Measurements from ENCODE around the gene BABAM2. TPM values are rescaled to one million over a fixed set of nuclear protein-coding genes. Genes with fewer than 3 reads are reported as not detected.

The BABAM2 gene
- total and polyA plus RNA-seq, 4 donors, result 9.9 to 17.0 (median 13.9) TPM

DNA sequence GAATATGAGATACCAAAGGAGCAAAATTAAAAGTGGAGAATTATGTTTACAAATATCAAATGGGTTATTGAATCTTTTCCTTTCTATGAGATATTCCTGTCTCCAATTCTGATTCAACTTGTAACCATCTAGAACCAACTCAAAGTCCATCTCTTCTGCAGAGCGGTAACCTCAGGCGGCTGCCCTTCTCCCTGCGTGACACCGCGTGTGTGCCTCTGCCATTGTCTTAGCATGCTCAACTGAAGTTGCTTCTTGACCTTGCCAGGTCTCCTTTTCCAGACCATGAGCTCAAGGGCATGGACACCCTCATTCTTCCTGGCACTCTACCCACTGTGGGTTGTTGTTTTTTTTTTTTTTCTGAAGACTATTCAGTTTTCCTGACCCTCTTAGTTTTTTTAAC lies 398.1 kb downstream of the BABAM2 start:
- Histone ChIP-seq H3K4me3 (ENCODE audit: low read depth in 1 of 3, low read length in 3 of 3) (no peak overlapping the region), H3K9ac (ENCODE audit: low read depth in 1 of 2, low read length in 2 of 2) (no peak overlapping the region), H3K9me3 (ENCODE audit: control insufficient read depth in 4 of 4, low read length in 3 of 4) (no peaks in the 10 kb centered on the region), H3K27ac (ENCODE audit: low read depth in 1 of 2, low read length in 2 of 2) (no peak overlapping the region), H3K36me3 (ENCODE audit: control insufficient read depth in 4 of 4, insufficient read depth in 3 of 4, low read depth in 1 of 4, low read length in 3 of 4) (no peaks in the 10 kb centered on the region), H3K4me1 (ENCODE audit: control insufficient read depth in 4 of 4, insufficient read depth in 4 of 4, low read length in 3 of 4) (no peaks in the 10 kb centered on the region), H3K27me3 (ENCODE audit: control insufficient read depth in 4 of 4, insufficient read depth in 4 of 4, low read length in 3 of 4) (no peaks in the 10 kb centered on the region)
- no peak for DNase-seq (ENCODE audit: low spot score)
- WGBS, result 98% methylated on average over 5 of the region's 5 CpGs
- TF ChIP-seq ATF3 (IDR thresholded peaks at IDR 0.05) (no peak), HNF4G (IDR thresholded peaks at IDR 0.05) (no peak), RXRA (IDR thresholded peaks at IDR 0.05) (no peak), GABPA (IDR thresholded peaks at IDR 0.05 in 1 of 2, conservative IDR thresholded peaks at IDR 0.05 in 1 of 2) (no peak), JUND (IDR thresholded peaks at IDR 0.05) (no peak), MAX (IDR thresholded peaks at IDR 0.05) (no peak)

- WGBS, result 91% methylated on average over 9 of the region's 9 CpGs
- no peaks in the 10 kb centered on the region for H3K36me3 ChIP-seq (ENCODE audit: control insufficient read depth in 4 of 4, insufficient read depth in 3 of 4, low read depth in 1 of 4, low read length in 3 of 4)
- H3K27ac ChIP-seq (ENCODE audit: low read depth in 1 of 2, low read length in 2 of 2), result no peak overlapping the region
- H3K9ac ChIP-seq (ENCODE audit: low read depth in 1 of 2, low read length in 2 of 2), result no peak overlapping the region
- no peaks in the 10 kb centered on the region for H3K9me3 ChIP-seq (ENCODE audit: control insufficient read depth in 4 of 4, low read length in 3 of 4)
- no peak overlapping the region for H3K4me3 ChIP-seq (ENCODE audit: low read depth in 1 of 3, low read length in 3 of 3)
- no peaks in the 10 kb centered on the region for H3K4me1 ChIP-seq (ENCODE audit: control insufficient read depth in 4 of 4, insufficient read depth in 4 of 4, low read length in 3 of 4)
- no peak for DNase-seq (ENCODE audit: low spot score)
- no peak for TF ChIP-seq FOXA2 (IDR thresholded peaks at IDR 0.05)
- no peak for TF ChIP-seq HNF4G (IDR thresholded peaks at IDR 0.05)
- TF ChIP-seq HNF4A (conservative IDR thresholded peaks at IDR 0.05), result no peak
- TF ChIP-seq, protein P1, sequence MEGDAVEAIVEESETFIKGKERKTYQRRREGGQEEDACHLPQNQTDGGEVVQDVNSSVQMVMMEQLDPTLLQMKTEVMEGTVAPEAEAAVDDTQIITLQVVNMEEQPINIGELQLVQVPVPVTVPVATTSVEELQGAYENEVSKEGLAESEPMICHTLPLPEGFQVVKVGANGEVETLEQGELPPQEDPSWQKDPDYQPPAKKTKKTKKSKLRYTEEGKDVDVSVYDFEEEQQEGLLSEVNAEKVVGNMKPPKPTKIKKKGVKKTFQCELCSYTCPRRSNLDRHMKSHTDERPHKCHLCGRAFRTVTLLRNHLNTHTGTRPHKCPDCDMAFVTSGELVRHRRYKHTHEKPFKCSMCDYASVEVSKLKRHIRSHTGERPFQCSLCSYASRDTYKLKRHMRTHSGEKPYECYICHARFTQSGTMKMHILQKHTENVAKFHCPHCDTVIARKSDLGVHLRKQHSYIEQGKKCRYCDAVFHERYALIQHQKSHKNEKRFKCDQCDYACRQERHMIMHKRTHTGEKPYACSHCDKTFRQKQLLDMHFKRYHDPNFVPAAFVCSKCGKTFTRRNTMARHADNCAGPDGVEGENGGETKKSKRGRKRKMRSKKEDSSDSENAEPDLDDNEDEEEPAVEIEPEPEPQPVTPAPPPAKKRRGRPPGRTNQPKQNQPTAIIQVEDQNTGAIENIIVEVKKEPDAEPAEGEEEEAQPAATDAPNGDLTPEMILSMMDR (IDR thresholded peaks at IDR 0.05; ENCODE audit: low read depth, low read length, missing input control), result no peak
- TF ChIP-seq GABPA (IDR thresholded peaks at IDR 0.05 in 1 of 2, conservative IDR thresholded peaks at IDR 0.05 in 1 of 2), result no peak
- TF ChIP-seq YY1 (IDR thresholded peaks at IDR 0.05), result no peak
- TF ChIP-seq ZBTB33 (IDR thresholded peaks at IDR 0.05), result no peak
- no peak for TF ChIP-seq SP1 (IDR thresholded peaks at IDR 0.05)
- no peak for TF ChIP-seq TAF1 (conservative IDR thresholded peaks at IDR 0.05)
- no peak for TF ChIP-seq JUND (IDR thresholded peaks at IDR 0.05)
- TF ChIP-seq MAX (IDR thresholded peaks at IDR 0.05), result no peak
- TF ChIP-seq ATF3 (IDR thresholded peaks at IDR 0.05), result no peak
- TF ChIP-seq REST (IDR thresholded peaks at IDR 0.05), result no peak
- no peak for TF ChIP-seq RAD21 (IDR thresholded peaks at IDR 0.05)
- TF ChIP-seq EGR1 (IDR thresholded peaks at IDR 0.05; ENCODE audit: low read depth in 2 of 2), result no peak
- TF ChIP-seq FOXA1 (IDR thresholded peaks at IDR 0.05), result no peak
- TF ChIP-seq RXRA (IDR thresholded peaks at IDR 0.05), result no peak
- TF ChIP-seq NR2F2 (IDR thresholded peaks at IDR 0.05), result no peak
- no peaks in the 10 kb centered on the region for H3K27me3 ChIP-seq (ENCODE audit: control insufficient read depth in 4 of 4, insufficient read depth in 4 of 4, low read length in 3 of 4)
Observed at GRCh38 chr2:28291811-28292440, 401.4 kb downstream of the BABAM2 start.

All from liver (tissue), 9 donors.